Right lobe of liver (tissue), 6 donors: ENCODE measurements around the gene NEGR1. TPM values are rescaled to one million over a fixed set of nuclear protein-coding genes. Genes with fewer than 3 reads are reported as not detected.

Source experiments
- ATAC-seq, 4 donors: fragments of 200-7000 bp; cut with Tn5 transposase; one replicate each; pipeline ENCODE4 v1.9.1; 2020; ENCODE audit warnings: mild to moderate bottlenecking in 4 of 4, moderate library complexity in 4 of 4
- DNase-seq, 3 donors: peaks; one replicate each; pipeline ENCODE4 v3.0.0-alpha.2; 2020
- H3K27ac ChIP-seq, 3 donors: fragments of 200-600 bp; one replicate each; pipeline ENCODE4 v1.8.0; 2022
- H3K27me3 ChIP-seq, 2 donors: fragments of 200-600 bp; one replicate each; pipeline ENCODE4 v1.8.0; 2022
- H3K36me3 ChIP-seq, 4 donors: fragments of 200-600 bp; sonication (generic) in 1 of 4; one replicate each; pipeline versions ENCODE4 v1.5.1 to v1.8.0; 2017 to 2022; ENCODE audit warnings: control low read depth in 1 of 4
- H3K4me1 ChIP-seq, 4 donors: fragments of 200-600 bp; sonication (generic) in 1 of 4; one replicate each; pipeline versions ENCODE4 v1.5.1 to v1.8.0; 2017 to 2022; ENCODE audit warnings: control low read depth in 1 of 4
- H3K4me3 ChIP-seq, 3 donors: fragments of 200-600 bp; one replicate each; pipeline ENCODE4 v1.8.0; 2022
- H3K9me3 ChIP-seq, 4 donors: fragments of 200-600 bp; sonication (generic) in 1 of 4; one replicate each; pipeline versions ENCODE4 v1.5.1 to v1.8.0; 2017 to 2022; ENCODE audit warnings: control low read depth in 1 of 4
- CTCF ChIP-seq, 4 donors: fragments of 200-600 bp in 3 of 4; fragments of 450-650 bp in 1 of 4; IDR thresholded peaks; one replicate each; pipeline versions ENCODE4 v1.5.1 to v1.8.0; 2016 to 2022; ENCODE audit warnings: antibody characterized with exemption in 4 of 4, mild to moderate bottlenecking in 2 of 4
- POLR2A ChIP-seq: fragments of 450-650 bp; IDR thresholded peaks from one replicate; pipeline ENCODE4 v1.6.1; 2017; ENCODE audit warnings: antibody characterized with exemption, mild to moderate bottlenecking
- WGBS: methylation state at CpG from one replicate; pipeline ENCODE4 v1.1.6; 2018; ENCODE audit warnings: low coverage, low lambda C conversion rate; ENCODE audit not compliant: insufficient coverage; ENCODE audit errors: missing lambda C conversion rate; 5-methylcytosine and 5-hydroxymethylcytosine counted together
- intact Hi-C, 2 donors: fragments of 100-400 bp; cut with DNase I; formaldehyde crosslinking; loops; one replicate each; pipeline versions ENCODE4 v1.11.2 to v1.14.1; 2022
- total RNA-seq, 6 experiments: library from RNA; depleted of rRNA in 2 of 6; stranded (reverse); fragments of >200 nt in 2 of 6; fragmentation: NEBNext Ultra II Directional in 3 of 6; extraction: Animal tissue kit (Norgen Biotek cat#: 25700) in 3 of 6; gene quantifications; one replicate each; pipeline versions ENCODE4 v1.1.0 to v1.2.4, GENCODE V29; 2016 to 2023
- donor health status: DM: no; HTN: yes; CAD: no.
- donor health status: DM: no; HTN: no; CAD: no.
- donor health status: DM: no; HTN: no; CAD: no.
- donor health status: DM: no; HTN: yes; CAD: no.
- donor health status: DM: no; HTN: yes; CAD: no.

The NEGR1 gene
- total RNA-seq, 6 experiments from 2014 or later = 0.02 to 0.31 (median 0.14) TPM

- Histone ChIP-seq H3K27me3 (no peaks in the 10 kb centered on the region), H3K27ac (no peak overlapping the region), H3K4me1 (no peaks in the 10 kb centered on the region), H3K4me3 (no peak overlapping the region), H3K9me3 (no peaks in the 10 kb centered on the region), H3K36me3 (no peaks in the 10 kb centered on the region)
- DNase-seq = no peak
- intact Hi-C loops = no loop called here
- no peak for TF ChIP-seq CTCF (IDR thresholded peaks at IDR 0.05)
- no peak for TF ChIP-seq POLR2A
- ATAC-seq = no peak
- 35% methylated on average over 3 of the region's 3 CpGs for WGBS
These were observed 696.3 kb downstream of the NEGR1 start for GRCh38 chr1:71586030-71586429.

GRCh38 chr1:71583756-71584155 is 698.6 kb downstream of the NEGR1 start:
- no peaks in the 10 kb centered on the region for H3K4me1 ChIP-seq
- no peak for TF ChIP-seq CTCF (IDR thresholded peaks at IDR 0.05)
- TF ChIP-seq POLR2A = no peak
- no peaks in the 10 kb centered on the region for H3K9me3 ChIP-seq
- H3K36me3 ChIP-seq = no peaks in the 10 kb centered on the region
- no peak overlapping the region for H3K4me3 ChIP-seq
- DNase-seq (no peak), ATAC-seq (no peak)
- intact Hi-C loops = no loop called here
- no peak overlapping the region for H3K27ac ChIP-seq
- no peaks in the 10 kb centered on the region for H3K27me3 ChIP-seq
- 40% methylated on average over 2 of the region's 2 CpGs for WGBS

- intact Hi-C loops = no loop called here
- H3K36me3 ChIP-seq = no peaks in the 10 kb centered on the region
- ATAC-seq (no peak), DNase-seq (no peak)
- 39% methylated on average over 2 of the region's 3 CpGs for WGBS
- H3K27me3 ChIP-seq = no peaks in the 10 kb centered on the region
- no peak for TF ChIP-seq CTCF (IDR thresholded peaks at IDR 0.05)
- no peak for TF ChIP-seq POLR2A
- no peaks in the 10 kb centered on the region for H3K9me3 ChIP-seq
- no peak overlapping the region for H3K27ac ChIP-seq
- no peak overlapping the region for H3K4me3 ChIP-seq
- no peaks in the 10 kb centered on the region for H3K4me1 ChIP-seq
These were observed 699.7 kb downstream of the NEGR1 start for GRCh38 chr1:71582673-71583072.

GRCh38 chr1:71577451-71578131 is 704.7 kb downstream of the NEGR1 start:
- Histone ChIP-seq H3K9me3 (no peaks in the 10 kb centered on the region), H3K36me3 (no peaks in the 10 kb centered on the region), H3K27me3 (no peaks in the 10 kb centered on the region), H3K27ac (no peak overlapping the region), H3K4me1 (no peaks in the 10 kb centered on the region), H3K4me3 (no peak overlapping the region)
- TF ChIP-seq CTCF (IDR thresholded peaks at IDR 0.05) (no peak), POLR2A (no peak)
- intact Hi-C loops = no loop called here
- DNase-seq (no peak), ATAC-seq (no peak)
- 34% methylated on average over 3 of the region's 3 CpGs for WGBS
